GM23248 (cell line): ENCODE results near the gene DACH1.

ENCODE experiments used
- EZH2 ChIP-seq: fragments of 200-600 bp; sonication (generic); IDR thresholded peaks from 2 replicates; pipeline ENCODE4 v1.6.1; 2018; ENCODE audit warnings: antibody characterized with exemption, mild to moderate bottlenecking; ENCODE audit not compliant: insufficient read depth, poor library complexity, severe bottlenecking
- EZH2phosphoT487 ChIP-seq: fragments of 200-600 bp; sonication (generic); IDR thresholded peaks from 2 replicates; pipeline ENCODE4 v1.6.1; 2018; ENCODE audit warnings: antibody characterized with exemption, moderate library complexity, mild to moderate bottlenecking, low read depth; ENCODE audit not compliant: insufficient read depth

DNA sequence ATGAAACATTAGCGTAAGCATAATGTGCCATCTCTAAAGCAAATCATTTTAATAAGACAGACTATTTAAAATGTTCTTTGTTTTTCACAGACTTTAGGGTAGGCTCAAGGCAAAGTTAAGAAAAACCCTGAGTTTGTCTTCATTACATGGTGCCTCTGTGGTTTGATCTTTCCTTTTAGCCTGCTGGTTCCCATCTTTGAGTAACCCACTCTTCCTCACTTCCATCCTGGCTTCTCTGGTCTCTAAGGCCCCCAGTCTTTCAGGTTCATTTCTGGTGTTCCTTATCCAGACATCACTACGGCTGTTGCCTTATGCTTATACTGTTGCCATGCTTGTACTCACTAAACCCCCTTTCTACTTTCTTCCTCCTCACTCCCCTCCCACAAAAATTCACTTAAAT, 38.4 kb downstream of the DACH1 start:
- TF ChIP-seq EZH2phosphoT487 = no peak
- TF ChIP-seq EZH2 = no peak
